GM18870 (cell line): Measurements from ENCODE around the gene SRM.
"Not testable (repeated sequence)": the region's sequence is repeated elsewhere in the genome, so short reads cannot be mapped to it uniquely, and the experiment has no call there.

Experiments
- ATAC-seq: cut with Tn5 transposase; IDR thresholded peaks from one replicate; pipeline ENCODE4 v1.9.1; 2021; ENCODE audit warnings: moderate library complexity; ENCODE audit not compliant: unreplicated experiment

The SRM gene

GRCh38 chr1:11045428-11046269 lies 14.2 kb downstream of the SRM start:
- no peak for ATAC-seq

DNA sequence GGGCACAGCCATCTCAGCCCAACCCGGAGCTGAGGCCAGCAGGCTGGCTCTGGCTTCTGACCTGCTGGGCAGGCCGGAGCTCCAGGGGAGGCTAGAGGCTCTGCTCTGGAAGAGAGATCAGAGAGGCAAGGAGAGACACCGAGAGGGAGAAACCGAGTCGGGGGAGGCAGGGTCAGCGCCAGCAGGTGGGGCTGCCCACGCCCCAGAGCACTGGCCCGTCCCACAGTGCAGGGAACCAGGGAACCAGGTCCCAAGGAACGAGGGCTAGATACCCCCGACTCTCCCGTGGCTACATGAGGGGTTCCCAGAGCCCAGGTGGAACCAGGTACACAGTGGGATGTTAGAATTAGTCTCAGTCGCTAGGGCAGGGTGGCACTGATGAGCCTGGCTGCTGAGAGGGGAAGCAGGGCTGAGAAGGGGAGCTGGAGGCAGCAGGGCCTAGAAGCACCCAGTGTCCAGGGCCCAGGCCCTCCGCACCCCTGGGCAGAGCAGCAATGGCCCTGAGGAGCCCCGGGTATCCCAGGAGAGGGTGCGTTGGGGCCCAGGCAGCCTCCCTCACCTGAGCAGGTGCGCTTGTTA lies 14.9 kb downstream of the SRM start:
- ATAC-seq, result no peak

GRCh38 chr1:11044086-11044848 lies 15.6 kb downstream of the SRM start:
- ATAC-seq, result no peak

GRCh38 chr1:11042995-11043874 lies 16.6 kb downstream of the SRM start:
- ATAC-seq, result no peak

DNA sequence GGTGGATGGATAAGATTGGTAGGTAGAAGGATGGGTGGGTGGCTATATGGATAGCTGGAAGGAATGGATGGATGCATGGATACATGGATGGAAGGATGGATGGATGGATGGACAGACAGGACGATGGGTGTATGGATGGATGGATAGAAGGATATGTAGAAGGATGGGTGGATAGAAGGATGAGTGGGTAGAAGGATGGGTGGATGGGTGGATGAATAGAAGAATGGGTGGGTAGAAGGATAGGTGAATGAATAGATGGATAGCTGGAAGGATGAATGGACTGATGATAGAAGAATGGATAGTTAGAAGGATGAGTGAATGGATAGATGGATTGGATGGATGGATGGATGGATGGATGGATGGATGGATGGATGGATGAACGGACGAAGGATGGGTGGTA lies 17.8 kb downstream of the SRM start:
- no peak for ATAC-seq

DNA sequence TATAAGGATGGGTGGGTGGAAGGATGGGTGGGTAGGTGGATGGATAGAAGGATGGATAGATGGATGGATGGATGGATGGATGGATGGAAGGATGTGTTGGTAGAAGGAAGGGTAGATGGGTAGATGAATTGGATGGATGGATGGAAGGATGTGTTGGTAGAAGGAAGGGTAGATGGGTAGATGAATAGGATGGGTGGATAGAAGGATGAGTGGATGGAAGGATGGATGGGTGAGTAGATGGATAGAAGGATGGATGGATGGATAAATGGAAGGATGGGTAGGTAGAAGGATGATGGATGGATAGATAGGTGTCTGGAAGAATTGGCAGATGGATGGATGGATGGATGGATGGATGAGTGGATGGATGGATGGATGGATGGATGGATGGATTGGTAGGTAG lies 18.8 kb downstream of the SRM start:
- ATAC-seq, result no peak

DNA sequence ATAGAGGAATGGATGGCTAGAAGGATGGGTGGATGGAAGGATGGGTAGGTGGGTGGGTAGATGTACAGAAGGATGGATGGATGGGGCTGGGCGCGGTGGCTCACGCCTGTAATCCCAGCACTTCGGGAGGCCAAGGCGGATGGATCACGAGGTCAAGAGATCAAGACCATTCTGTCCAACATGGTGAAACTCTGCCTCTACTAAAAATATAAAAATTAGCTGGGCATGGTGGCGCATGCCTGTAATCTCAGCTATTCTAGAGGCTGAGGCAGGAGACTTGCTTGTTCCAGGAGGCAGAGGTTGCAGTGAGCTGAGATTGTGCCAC lies 19.8 kb downstream of the SRM start:
- ATAC-seq, result not testable (repeated sequence)

DNA sequence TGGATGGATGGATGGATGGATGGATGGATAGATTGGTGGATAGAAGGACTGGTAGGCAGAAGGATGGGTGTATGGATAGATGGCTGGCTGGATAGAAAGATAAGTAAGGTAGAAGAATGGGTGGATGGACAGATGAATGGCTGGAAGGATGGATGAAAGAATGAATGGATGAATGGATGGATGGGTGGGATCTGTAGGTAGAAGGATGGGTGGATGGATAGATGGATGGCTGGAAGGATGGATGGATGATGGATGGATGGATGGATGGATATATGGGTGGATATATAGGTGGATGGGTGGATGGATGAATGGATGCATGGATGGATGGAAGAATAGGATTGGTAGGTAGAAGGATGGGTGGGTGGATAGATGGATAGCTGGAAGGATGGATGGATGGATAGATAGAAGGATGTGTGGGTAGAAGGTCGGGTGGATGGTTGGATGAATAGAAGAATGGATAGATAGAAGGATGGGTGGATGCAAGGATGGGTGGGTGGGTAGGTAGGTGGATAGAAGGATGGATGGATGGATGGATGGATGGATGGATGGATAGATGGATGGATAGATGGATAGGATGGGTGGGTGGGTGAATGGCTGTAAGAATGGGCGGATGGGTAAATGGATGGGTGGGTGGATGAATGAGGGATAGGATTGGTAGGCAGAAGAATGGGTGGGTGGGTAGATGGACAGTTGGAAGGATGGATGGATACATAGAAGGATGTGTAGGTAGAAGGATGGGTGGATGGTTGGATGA lies 20.3 kb downstream of the SRM start:
- no peak for ATAC-seq

GRCh38 chr1:11037740-11038182 lies 22.1 kb downstream of the SRM start:
- ATAC-seq, result no peak

- not testable (repeated sequence) for ATAC-seq
These were observed 22.6 kb downstream of the SRM start for GRCh38 chr1:11037019-11037739.

DNA sequence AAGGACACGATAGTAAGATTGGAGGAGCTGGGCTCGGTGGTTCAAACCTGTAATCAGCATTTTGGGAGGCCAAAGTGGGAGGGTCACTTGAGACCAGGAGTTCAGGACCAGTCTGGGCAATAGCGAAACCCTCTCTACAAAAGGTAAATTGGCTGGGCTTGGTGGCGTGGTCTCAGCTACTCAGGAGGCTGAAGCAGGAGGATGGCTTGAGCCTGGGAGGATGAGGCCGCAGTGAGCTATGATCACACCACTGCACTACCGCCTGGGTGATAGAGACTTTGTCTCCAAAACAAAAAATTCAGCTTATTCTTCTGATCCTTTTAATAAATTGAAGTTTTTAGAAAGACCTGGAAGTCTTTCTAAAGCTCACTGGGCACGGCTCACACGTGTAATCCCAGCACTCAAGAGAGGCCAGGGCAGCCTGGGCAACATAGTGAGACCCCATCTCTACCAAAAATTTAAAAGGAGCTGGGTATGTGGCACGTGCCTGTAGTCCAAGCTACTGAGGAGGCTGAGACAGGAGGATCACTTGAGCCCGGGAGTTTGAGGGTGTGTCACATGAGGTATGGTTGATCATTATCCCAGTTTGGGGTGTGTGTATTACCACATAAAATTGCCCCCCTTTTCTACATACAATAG lies 28.1 kb downstream of the SRM start:
- ATAC-seq, result no peak

DNA sequence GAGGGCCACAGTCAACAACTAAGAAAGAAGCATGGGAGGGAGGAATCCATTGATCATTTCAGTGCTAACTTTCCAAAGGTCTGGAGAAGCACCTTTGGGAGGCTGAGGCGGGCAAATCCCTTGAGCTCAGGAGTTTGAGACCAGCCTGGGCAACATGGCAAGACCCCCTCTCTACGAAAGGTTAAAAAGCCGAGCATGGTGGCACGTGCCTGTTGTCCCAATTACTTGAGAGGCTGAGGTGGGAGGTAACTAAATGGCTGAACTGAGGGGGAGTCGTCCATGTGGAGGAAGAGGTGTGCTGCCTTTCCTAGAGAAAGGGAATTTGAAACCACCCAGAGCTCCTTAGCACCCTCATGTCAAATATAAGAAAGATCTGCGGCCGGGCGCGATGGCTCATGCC lies 29.0 kb downstream of the SRM start:
- ATAC-seq, result no peak

DNA sequence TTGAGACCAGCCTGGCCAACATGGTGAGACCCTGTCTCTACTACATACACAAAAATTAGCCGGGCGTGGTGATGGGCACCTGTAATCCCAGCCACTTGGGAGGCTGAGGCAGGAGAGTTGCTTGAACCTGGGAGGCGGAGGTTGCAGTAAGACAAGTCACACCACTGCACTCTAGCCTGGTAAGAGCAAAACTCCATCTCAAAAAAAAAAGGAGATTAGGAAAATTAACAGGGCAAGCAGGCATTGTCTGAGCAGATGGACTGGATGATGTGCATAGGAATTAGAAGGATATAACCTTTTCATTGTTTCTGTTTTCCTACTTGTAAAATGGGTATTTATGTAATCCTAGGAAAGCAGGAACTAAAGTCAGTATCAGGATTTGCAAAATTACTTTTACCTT lies 31.8 kb downstream of the SRM start:
- ATAC-seq, result no peak

DNA sequence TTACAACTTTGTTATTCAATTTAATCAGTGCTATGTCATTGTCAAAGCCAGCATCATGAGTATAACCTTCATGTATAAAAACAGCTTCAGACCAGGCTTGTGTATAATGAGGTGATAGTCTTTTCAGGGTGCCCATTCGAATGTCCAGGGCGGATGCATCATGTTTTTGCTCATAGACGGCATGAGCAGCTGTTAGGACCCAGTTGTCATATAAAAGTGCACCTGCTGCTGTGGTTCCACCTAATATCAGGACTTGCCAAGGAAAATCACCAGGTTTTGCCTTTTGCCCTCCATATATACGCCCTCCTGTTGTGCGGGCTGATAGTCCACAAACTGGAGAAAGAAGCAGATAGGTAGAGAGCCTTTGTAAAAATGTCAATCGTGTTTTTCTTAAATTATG lies 32.5 kb downstream of the SRM start:
- no peak for ATAC-seq

- no peak for ATAC-seq
These were observed 32.9 kb downstream of the SRM start for GRCh38 chr1:11026903-11027302.

- no peak for ATAC-seq
These were observed 33.8 kb downstream of the SRM start for GRCh38 chr1:11026052-11026451.

DNA sequence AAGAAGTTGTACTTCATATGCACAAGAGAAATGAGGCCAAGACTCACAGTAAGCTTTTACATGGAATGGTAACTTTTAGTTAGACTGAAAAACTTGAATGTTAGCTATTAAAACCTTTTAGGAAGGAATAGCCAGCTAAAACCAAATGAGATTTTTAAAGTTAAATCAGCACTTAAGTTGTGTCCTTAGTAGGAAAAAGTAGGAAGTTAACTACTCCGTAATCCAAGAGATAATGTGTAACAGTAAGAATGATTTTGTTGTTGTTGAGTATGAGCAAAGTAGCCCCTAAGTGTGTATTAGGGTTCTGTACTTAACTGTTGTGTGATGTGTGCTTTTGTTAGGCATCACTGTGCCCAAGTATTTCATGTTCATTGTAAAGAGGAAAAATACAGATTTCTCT lies 34.2 kb downstream of the SRM start:
- no peak for ATAC-seq

GRCh38 chr1:11024874-11025203 lies 35.0 kb downstream of the SRM start:
- no peak for ATAC-seq

DNA sequence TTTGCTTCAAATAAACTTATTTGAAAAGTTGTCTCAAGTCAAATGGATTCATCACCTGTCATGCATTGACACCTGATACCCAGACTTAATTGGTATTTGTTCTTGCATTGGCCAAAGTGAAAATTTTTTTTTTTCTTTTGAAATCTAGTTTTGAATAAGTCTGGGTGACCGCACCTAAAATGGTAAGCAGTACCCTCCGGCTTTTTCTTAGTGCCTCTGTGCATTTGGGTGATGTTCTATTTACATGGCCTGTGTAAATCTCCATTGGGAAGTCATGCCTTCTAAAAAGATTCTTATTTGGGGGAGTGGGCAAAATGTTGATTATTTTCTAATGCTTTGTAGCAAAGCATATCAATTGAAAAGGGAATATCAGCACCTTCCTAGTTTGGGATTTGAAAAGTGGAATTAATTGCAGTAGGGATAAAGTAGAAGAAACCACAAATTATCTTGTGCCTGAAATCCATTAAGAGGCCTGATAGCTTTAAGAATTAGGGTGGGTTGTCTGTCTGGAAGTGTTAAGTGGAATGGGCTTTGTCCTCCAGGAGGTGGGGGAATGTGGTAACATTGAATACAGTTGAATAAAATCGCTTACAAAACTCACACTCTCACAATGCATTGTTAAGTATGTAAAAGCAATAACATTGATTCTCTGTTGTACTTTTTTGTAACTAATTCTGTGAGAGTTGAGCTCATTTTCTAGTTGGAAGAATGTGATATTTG lies 35.5 kb downstream of the SRM start:
- ATAC-seq, result no peak
